T-helper 1 cell treated with Interleukin-12 subunit alpha and Interleukin-12 subunit beta and Interleukin-4 antibody, amounts not matched to agents 30 μg/mL and 1 μg/mL, for 36 hours (primary cell): ENCODE measurements around the gene MAP3K21.
A peak's percentile ranks its signal among the peaks of the same experiment; 100 is the strongest.

ENCODE experiments used
- H3K27ac Mint-ChIP-seq: one replicate; pipeline ENCODE4 v1.8.0; 2021; ENCODE audit warnings: mild to moderate bottlenecking, mixed read lengths
- H3K27me3 Mint-ChIP-seq: one replicate; pipeline ENCODE4 v1.8.0; 2021; ENCODE audit warnings: low read depth, mixed read lengths
- H3K36me3 Mint-ChIP-seq: one replicate; pipeline ENCODE4 v1.8.0; 2021; ENCODE audit warnings: low read depth, mixed read lengths
- H3K4me1 Mint-ChIP-seq: one replicate; pipeline ENCODE4 v1.8.0; 2021; ENCODE audit warnings: low read depth, mixed read lengths
- H3K4me3 Mint-ChIP-seq: one replicate; pipeline ENCODE4 v1.8.0; 2021; ENCODE audit warnings: mild to moderate bottlenecking, moderate library complexity, mixed read lengths
- H3K9me3 Mint-ChIP-seq: one replicate; pipeline ENCODE4 v1.8.0; 2021; ENCODE audit warnings: mixed read lengths

Gene MAP3K21

GRCh38 chr1:233395863-233396646, 68.5 kb downstream of the MAP3K21 start:
- H3K36me3 Mint-ChIP-seq: no peaks in the 10 kb centered on the region
- no peaks in the 10 kb centered on the region for H3K9me3 Mint-ChIP-seq
- H3K27me3 Mint-ChIP-seq: peaks cover 22% of the 10 kb centered on the region
- H3K4me3 Mint-ChIP-seq: no peak overlapping the region
- no peak overlapping the region for H3K27ac Mint-ChIP-seq
- H3K4me1 Mint-ChIP-seq: no peaks in the 10 kb centered on the region

DNA sequence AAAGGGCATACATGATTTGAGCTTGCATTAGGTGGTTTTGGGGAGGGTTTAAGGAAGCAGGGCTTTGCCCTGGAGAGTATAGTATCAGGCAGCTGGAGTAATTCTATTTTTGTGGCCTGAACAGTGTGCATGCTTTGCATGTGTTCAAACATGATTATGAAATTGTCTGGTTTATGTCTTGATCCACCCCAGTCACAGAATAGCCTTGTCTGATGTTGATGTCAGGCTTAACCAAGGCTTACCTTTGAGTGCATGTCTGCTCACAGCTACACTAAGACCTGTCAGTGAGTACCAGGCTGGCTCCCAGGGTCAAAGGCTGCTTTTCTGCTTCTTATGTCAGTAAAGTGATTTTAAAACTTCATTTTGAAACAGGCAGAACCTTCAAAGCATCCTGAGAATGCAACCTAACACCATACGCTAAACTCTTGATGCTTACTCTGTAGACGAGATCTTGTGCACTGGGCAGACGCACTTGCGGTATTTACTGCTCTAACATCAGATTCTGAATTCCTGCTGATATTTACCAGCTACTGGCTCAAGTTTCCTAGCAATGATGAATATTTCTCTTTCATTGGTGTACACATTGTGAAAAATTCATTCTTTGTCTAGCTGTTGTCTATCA, 78.9 kb downstream of the MAP3K21 start:
- Mint-ChIP-seq H3K27me3 (peaks cover 8% of the 10 kb centered on the region), H3K4me3 (peak overlapping the region; percentile 0), H3K36me3 (peaks cover 3% of the 10 kb centered on the region), H3K27ac (peak overlapping the region; percentile 68), H3K9me3 (peaks cover 20% of the 10 kb centered on the region), H3K4me1 (peaks cover 17% of the 10 kb centered on the region)

DNA sequence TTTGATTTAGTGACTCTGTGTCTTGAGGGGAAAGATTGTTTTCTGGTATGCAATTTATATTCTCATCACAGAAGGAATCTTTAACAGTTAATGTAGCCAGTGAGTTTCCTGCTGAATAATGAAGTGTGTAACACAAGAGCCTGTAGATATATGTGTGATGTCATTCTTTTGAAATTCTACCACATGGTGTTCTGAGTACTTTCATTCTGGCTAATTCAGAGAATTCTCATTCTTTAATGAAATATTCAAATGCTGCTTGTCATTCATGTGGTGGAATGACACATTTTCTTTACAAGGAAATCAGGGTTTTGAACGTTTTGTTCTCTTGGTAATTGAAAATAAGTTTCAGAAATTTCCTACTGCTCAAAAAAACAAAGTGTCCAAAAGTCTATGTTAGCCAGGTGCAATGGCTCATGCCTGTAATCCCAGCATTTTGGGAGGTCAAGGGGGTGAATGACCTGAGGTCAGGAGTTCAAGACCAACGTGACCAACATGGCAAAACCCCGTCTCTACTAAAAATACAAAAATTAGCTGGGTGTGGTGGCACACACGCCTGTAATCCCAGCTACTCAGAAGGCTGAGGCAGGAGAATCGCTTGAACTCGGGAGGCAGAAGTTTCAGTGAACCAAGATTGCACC, 79.6 kb downstream of the MAP3K21 start:
- peak overlapping the region; percentile 0 for H3K4me3 Mint-ChIP-seq
- H3K27ac Mint-ChIP-seq: peak overlapping the region; percentile 68
- peaks cover 20% of the 10 kb centered on the region for H3K9me3 Mint-ChIP-seq
- H3K36me3 Mint-ChIP-seq: peaks cover 3% of the 10 kb centered on the region
- H3K27me3 Mint-ChIP-seq: peaks cover 5% of the 10 kb centered on the region
- H3K4me1 Mint-ChIP-seq: peaks cover 17% of the 10 kb centered on the region

GRCh38 chr1:233409540-233409939, 82.0 kb downstream of the MAP3K21 start:
- Mint-ChIP-seq H3K4me3 (no peak overlapping the region), H3K27me3 (peaks cover 3% of the 10 kb centered on the region), H3K9me3 (peaks cover 16% of the 10 kb centered on the region), H3K4me1 (peaks cover 17% of the 10 kb centered on the region), H3K36me3 (peaks cover 3% of the 10 kb centered on the region), H3K27ac (no peak overlapping the region)

DNA sequence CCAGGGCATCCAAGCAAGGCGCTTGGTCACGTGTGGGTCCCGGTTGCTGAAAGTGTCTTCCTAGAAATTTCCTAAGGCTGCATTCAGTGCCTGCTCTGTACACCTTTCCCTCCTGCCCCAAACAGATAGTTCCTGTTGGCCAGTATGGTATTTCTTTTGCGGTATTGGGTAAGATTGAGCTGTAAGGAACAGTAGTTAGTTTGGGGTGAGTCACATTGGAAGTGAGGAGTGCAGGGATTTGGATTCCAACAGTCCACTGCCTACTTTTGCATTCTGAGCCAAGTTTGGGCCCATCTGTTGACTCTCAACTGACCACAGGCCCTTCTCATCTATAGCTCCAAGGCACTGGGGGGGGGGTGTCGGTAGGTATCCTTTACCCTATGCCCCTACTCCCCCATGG, 83.4 kb downstream of the MAP3K21 start:
- no peak overlapping the region for H3K4me3 Mint-ChIP-seq
- H3K36me3 Mint-ChIP-seq: peaks cover 3% of the 10 kb centered on the region
- H3K4me1 Mint-ChIP-seq: peaks cover 14% of the 10 kb centered on the region
- H3K9me3 Mint-ChIP-seq: peaks cover 16% of the 10 kb centered on the region
- H3K27ac Mint-ChIP-seq: no peak overlapping the region
- peaks cover 7% of the 10 kb centered on the region for H3K27me3 Mint-ChIP-seq

DNA sequence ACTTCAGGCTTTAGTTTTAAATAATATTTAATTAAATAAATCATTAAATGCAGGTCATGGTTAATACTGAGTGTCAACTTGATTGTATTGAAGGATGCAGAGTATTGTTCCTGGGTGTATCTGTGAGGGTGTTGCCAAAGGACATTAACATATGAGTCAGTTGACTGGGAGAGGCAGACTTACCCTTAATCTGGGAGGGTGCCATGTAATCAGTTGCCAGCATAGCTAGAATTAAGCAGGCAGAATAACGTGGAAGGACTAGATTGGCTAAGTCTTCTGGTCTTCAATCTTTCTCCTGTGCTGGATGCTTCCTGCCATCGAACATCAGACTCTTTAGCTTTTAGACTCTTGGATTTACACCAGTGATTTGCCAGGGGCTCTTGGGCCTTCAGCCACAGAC, 85.3 kb downstream of the MAP3K21 start:
- Mint-ChIP-seq H3K9me3 (peaks cover 13% of the 10 kb centered on the region), H3K4me3 (no peak overlapping the region), H3K4me1 (peaks cover 2% of the 10 kb centered on the region), H3K36me3 (peaks cover 3% of the 10 kb centered on the region), H3K27me3 (peaks cover 7% of the 10 kb centered on the region), H3K27ac (no peak overlapping the region)

- H3K9me3 Mint-ChIP-seq: no peaks in the 10 kb centered on the region
- peaks cover 36% of the 10 kb centered on the region for H3K27me3 Mint-ChIP-seq
- no peaks in the 10 kb centered on the region for H3K36me3 Mint-ChIP-seq
- H3K4me1 Mint-ChIP-seq: no peaks in the 10 kb centered on the region
- H3K4me3 Mint-ChIP-seq: no peak overlapping the region
- no peak overlapping the region for H3K27ac Mint-ChIP-seq
Measured at GRCh38 chr1:233421293-233421692, 93.8 kb downstream of the MAP3K21 start.

DNA sequence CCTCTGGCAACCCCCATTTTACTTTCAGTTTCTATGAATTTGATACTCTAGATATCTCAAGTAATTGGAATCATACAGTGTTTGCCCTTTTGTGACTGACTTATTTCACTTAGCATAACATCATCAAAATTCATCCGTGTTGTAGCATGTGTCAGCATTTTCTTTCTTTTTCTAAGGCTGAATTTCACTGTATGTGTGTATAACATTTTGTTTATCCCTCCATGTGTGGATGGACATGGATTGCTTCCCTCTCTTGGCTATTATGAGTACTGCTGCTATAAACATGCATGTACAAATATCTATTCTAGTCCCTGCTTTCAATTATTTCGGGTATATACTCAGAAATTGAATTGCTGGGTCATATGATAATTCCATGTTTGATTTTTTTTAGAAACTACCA, 97.3 kb downstream of the MAP3K21 start:
- Mint-ChIP-seq H3K27me3 (peaks cover 54% of the 10 kb centered on the region), H3K9me3 (no peaks in the 10 kb centered on the region), H3K36me3 (no peaks in the 10 kb centered on the region), H3K27ac (no peak overlapping the region), H3K4me3 (no peak overlapping the region), H3K4me1 (no peaks in the 10 kb centered on the region)

GRCh38 chr1:233427907-233428306, 100.4 kb downstream of the MAP3K21 start:
- H3K27ac Mint-ChIP-seq: no peak overlapping the region
- H3K36me3 Mint-ChIP-seq: no peaks in the 10 kb centered on the region
- no peaks in the 10 kb centered on the region for H3K4me1 Mint-ChIP-seq
- no peak overlapping the region for H3K4me3 Mint-ChIP-seq
- H3K27me3 Mint-ChIP-seq: peaks cover 44% of the 10 kb centered on the region
- H3K9me3 Mint-ChIP-seq: peaks cover 3% of the 10 kb centered on the region

DNA sequence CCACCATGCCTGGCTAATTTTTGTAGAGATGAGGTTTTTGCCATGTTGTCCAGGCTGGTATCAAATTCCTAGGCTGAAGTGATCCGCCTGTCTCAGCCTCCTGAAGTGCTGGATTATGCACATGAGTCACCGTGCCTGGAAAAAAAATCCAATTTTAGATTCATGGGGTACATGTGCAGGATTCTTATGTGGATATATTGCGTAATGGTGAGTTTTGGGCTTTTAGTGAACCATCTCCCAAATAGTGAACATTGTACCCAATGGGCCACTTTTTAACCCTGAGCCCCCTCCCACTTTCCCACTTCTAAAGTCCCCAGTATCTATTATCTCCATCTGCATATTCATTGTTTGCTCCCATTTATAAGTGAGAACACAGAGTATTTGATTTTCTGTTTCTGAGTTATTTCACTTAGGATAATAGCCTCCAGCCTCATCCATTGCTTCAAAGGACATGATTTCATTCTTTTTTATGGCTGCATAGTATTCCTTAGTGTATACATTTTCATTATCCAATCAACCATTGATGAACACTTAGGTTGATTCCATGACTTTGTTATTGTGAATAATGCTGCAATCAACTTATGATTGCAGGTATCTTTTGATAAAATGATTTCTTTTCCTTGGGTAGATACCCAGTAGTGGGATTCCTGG, 104.4 kb downstream of the MAP3K21 start:
- no peak overlapping the region for H3K4me3 Mint-ChIP-seq
- no peak overlapping the region for H3K27ac Mint-ChIP-seq
- peaks cover 3% of the 10 kb centered on the region for H3K9me3 Mint-ChIP-seq
- H3K27me3 Mint-ChIP-seq: peaks cover 17% of the 10 kb centered on the region
- H3K4me1 Mint-ChIP-seq: no peaks in the 10 kb centered on the region
- H3K36me3 Mint-ChIP-seq: no peaks in the 10 kb centered on the region

DNA sequence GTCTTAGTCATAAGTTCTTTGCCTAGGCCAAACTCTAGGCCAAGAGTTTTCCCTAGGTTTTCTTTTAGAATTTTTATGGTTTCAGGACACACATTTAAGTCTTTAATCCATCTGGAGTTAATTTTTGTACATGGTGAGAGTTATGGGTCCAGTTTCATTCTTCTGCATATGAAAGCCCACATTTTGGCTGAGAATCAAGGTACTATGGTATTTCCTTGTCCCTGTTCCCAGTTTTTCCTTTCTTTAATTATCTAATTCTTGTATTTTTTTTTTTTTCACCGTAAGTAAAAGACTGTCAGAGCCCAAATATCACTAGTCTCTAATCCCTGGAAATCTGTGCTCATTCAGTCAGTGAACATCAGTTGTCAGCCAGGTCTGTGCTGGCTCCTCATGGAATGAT, 105.4 kb downstream of the MAP3K21 start:
- no peak overlapping the region for H3K27ac Mint-ChIP-seq
- peaks cover 12% of the 10 kb centered on the region for H3K27me3 Mint-ChIP-seq

DNA sequence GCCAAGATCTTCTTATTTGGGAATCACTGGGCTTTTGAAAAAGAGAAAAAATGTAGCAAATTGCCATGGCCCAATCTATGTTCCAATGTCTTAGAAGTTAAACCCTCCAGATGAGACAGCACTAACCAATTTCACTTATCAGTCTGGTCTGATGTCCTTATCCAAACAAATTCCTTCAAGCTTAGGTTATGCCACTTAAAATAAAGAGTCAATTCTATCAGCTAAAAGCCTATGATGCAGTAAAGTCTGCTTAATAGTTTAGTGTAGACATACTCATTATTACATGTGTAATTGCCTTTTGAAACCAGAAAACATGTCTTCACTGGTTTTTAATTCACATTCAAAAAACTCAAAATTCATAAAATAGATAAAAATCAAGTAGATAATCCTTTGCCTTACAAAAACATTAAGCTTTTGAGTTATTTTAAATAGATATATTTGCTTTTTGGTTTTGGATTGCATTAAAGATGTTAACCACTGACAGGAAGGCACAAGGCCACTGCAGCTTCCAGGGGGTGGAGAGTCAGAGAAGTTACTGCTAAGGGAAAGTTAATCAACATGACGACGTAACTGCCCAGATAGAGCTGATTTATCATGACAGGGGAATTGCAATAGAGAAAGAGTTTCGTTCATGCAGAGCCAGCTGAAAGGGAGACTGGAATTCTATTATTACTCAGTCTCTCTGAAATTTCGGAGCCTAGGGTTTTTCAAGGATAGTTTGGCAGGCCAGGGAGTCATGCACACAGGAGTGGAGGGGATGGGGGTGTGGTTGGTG, 106.1 kb downstream of the MAP3K21 start:
- Mint-ChIP-seq H3K27me3 (peaks cover 13% of the 10 kb centered on the region), H3K4me3 (no peak overlapping the region), H3K4me1 (no peaks in the 10 kb centered on the region), H3K27ac (no peak overlapping the region), H3K36me3 (no peaks in the 10 kb centered on the region), H3K9me3 (peaks cover 3% of the 10 kb centered on the region)

More for the DNA sequence above, 105.4 kb downstream of the MAP3K21 start:
- Mint-ChIP-seq H3K9me3 (peaks cover 3% of the 10 kb centered on the region), H3K4me1 (no peaks in the 10 kb centered on the region), H3K4me3 (no peak overlapping the region), H3K36me3 (no peaks in the 10 kb centered on the region)
